COLO829 (cell line): ENCODE results near the gene ADAMTSL3.

Experiments
- DNase-seq: peaks from one replicate; pipeline ENCODE4 v3.0.0; 2012; ENCODE audit warnings: low spot score

Gene ADAMTSL3, protein sequence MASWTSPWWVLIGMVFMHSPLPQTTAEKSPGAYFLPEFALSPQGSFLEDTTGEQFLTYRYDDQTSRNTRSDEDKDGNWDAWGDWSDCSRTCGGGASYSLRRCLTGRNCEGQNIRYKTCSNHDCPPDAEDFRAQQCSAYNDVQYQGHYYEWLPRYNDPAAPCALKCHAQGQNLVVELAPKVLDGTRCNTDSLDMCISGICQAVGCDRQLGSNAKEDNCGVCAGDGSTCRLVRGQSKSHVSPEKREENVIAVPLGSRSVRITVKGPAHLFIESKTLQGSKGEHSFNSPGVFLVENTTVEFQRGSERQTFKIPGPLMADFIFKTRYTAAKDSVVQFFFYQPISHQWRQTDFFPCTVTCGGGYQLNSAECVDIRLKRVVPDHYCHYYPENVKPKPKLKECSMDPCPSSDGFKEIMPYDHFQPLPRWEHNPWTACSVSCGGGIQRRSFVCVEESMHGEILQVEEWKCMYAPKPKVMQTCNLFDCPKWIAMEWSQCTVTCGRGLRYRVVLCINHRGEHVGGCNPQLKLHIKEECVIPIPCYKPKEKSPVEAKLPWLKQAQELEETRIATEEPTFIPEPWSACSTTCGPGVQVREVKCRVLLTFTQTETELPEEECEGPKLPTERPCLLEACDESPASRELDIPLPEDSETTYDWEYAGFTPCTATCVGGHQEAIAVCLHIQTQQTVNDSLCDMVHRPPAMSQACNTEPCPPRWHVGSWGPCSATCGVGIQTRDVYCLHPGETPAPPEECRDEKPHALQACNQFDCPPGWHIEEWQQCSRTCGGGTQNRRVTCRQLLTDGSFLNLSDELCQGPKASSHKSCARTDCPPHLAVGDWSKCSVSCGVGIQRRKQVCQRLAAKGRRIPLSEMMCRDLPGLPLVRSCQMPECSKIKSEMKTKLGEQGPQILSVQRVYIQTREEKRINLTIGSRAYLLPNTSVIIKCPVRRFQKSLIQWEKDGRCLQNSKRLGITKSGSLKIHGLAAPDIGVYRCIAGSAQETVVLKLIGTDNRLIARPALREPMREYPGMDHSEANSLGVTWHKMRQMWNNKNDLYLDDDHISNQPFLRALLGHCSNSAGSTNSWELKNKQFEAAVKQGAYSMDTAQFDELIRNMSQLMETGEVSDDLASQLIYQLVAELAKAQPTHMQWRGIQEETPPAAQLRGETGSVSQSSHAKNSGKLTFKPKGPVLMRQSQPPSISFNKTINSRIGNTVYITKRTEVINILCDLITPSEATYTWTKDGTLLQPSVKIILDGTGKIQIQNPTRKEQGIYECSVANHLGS (N-terminal part only)

GRCh38 chr15:83653639-83654378, at the start of gene ADAMTSL3:
TSS of gene ADAMTSL3 (plus strand) at chr15:83654123. CDS start at chr15:83655762, 1,639 bp downstream.
- DNase-seq = no peak

GRCh38 chr15:83604549-83604948, 49.4 kb upstream of the ADAMTSL3 start:
- no peak for DNase-seq

GRCh38 chr15:83605111-83605945, 48.6 kb upstream of the ADAMTSL3 start:
- no peak for DNase-seq

DNA sequence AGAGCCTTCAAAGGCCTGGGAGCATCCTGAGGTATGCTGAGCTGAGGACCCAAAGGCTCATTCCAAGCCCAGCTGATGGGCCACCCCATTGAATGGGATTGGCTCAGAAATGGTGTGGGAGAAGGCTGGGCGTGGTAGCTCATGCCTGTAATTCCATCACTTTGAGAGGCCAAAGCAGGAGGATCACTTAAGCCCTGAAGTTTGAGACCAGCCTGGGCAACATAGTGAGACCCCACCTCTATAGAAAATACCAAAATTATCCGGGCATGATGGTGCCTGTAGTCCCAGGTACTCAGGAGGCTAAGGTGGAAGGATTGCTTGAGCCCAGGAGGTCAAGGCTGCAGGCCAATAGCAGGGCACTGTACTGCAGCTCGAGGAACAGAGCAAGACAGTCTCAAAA, 43.8 kb upstream of the ADAMTSL3 start:
- no peak for DNase-seq

GRCh38 chr15:83610901-83611685, 42.8 kb upstream of the ADAMTSL3 start:
- DNase-seq = no peak

GRCh38 chr15:83612226-83612625, 41.7 kb upstream of the ADAMTSL3 start:
- no peak for DNase-seq

DNA sequence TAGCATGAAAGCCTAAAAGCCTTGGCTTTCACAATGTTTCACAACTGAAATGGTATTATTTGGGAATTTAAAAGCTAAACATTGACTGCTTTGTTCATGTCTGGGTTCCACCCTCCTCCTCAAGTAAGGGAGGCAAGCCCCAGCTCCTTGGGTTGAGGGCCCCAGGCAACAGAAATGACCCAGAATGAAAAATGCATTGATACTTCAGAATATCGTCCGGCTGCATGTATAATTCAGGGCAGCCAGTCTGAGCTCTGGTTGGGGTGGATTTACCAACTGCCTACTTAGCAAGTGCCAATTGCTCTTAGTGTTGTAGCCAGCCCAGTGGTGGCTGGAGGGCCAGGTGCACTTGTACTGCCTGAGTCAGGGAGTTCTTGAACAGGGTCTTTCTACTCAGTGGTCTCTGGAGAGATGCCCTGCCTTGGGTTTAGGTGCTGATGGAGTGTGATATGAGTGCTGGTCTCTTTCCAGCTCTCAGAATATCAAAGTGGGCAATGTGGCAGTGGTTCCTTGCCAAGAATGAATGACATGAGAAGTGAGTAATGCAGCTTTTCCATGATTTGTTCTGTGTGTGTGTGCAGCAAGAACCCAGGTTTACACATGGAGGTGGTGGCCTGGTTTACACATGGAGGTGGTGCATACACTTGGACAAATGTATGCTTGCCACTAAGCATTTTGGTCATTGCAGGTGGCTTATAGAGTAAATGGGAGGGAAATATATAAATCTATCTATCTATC, 40.9 kb upstream of the ADAMTSL3 start:
- DNase-seq = no peak

GRCh38 chr15:83613714-83614113, 40.2 kb upstream of the ADAMTSL3 start:
- DNase-seq = no peak

GRCh38 chr15:83616840-83617239, 37.1 kb upstream of the ADAMTSL3 start:
- no peak for DNase-seq

DNA sequence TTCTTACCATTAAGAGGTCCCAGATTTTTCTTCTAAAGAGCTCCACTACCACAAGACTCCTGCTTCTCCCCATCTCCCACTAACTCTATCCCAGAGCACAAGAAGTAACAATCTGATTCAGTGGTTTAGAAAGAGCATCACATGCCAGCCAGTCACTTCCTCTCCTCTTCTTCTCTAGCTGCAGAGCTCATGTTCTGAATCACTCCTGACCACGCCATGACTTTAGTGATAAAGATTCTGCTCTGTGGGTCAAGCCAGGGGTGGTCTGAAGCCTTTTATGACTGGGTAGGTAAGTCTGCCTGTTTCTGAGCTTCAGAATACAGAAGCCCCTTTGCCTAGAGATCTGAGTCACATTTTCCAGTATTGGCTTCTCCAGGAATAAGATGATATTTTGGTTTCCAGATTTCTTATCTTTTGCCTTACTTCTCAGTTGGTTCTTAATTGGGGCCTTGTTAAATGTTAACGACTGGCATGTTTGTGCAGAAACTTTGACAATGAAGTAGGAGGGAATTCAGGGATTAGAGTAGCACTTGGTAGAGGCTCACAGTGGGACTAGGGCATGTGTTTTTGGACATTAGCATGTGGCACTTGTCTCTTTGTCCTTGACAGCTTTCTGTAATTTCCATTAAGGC, 27.6 kb upstream of the ADAMTSL3 start:
- DNase-seq = no peak

- DNase-seq = no peak
Observed at GRCh38 chr15:83631534-83631933, 22.4 kb upstream of the ADAMTSL3 start.

DNA sequence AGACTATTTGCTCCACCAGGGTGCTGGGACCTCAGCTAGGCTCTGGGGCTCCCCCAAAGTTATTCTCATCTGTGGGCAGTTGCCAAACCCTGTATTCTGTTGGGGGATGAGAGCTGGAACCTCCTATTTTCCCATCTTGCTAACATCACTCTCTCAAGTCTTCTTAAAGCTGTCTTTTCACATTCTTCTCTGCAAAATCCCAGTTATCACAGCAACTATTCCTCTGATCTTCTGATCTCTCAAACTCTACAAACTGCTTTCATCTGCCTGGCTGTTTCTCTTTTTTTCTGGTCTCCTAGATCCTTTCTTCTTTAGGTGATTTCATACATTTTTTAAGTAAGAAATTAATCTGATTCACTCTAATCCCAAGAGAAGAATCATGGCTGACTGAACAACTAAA, 10.7 kb upstream of the ADAMTSL3 start:
- DNase-seq = no peak

GRCh38 chr15:83644439-83644838, 9.5 kb upstream of the ADAMTSL3 start:
- DNase-seq = no peak

GRCh38 chr15:83650831-83651230, 3.1 kb upstream of the ADAMTSL3 start:
- no peak for DNase-seq

DNA sequence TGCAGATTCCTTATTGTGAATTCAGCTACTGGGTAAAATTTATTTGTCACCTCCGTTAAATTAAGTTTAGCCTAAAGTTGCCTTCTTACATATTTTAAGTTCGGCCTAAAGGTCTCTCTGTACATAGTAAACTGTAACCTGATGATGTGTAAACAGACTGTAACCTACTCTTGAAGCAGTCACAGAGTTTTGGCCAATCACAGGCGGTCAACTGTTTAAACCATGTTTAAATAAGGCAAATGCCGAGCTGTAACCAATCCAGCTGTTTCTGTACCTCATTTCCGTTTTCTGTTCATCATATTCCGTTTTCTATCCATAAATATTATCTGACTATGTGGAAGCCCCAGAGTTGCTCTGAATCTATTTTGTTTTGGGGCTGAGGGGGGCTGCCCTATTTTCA, 2.4 kb upstream of the ADAMTSL3 start:
- no peak for DNase-seq

- no peak for DNase-seq
Observed at GRCh38 chr15:83652626-83653204, 1.2 kb upstream of the ADAMTSL3 start.

- DNase-seq = no peak
Observed at GRCh38 chr15:83653288-83653638, 660 bp upstream of the ADAMTSL3 start.
